GM12892 (cell line): Measurements from ENCODE around the gene CCL14.

Source experiments
- POLR2A ChIP-seq: IDR thresholded peaks from 2 replicates; pipeline ENCODE4 v1.6.1; 2011; ENCODE audit warnings: low read depth, low read length, control low read depth
- POLR2AphosphoS5 ChIP-seq: IDR thresholded peaks from 2 replicates; pipeline ENCODE4 v1.6.1; 2011; ENCODE audit warnings: low read depth, low read length, control low read depth
- TAF1 ChIP-seq: IDR thresholded peaks from 2 replicates; pipeline ENCODE4 v1.6.1; 2011; ENCODE audit warnings: low read depth, mild to moderate bottlenecking, control low read depth, low read length, borderline replicate concordance

GRCh38 chr17:35973333-35974260 is 12.9 kb downstream of the CCL14 start:
- TF ChIP-seq POLR2AphosphoS5 (no peak), TAF1 (no peak), POLR2A (no peak)
